IMR-90 (cell line): ENCODE results near the gene MAU2. TPM values are rescaled to one million over a fixed set of nuclear protein-coding genes. Genes with fewer than 3 reads are reported as not detected.

Experiments
- ATAC-seq: fragments of 200-7000 bp; cut with Tn5 transposase; 2 replicates; pipeline ENCODE4 v1.9.1; 2020; ENCODE audit warnings: low read depth, mild to moderate bottlenecking, moderate library complexity
- BruUV-seq: library from RNA; stranded (reverse); fragments of 400-500 nt; replicated peaks from 2 replicates; lab custom pipeline; 2021; lab: Mats Ljungman, UMichigan
- CTCF ChIA-PET: fragments of 300-600 bp; formaldehyde crosslinking; extraction: SDS; loops from one replicate; lab custom pipeline; 2021; ENCODE audit warnings: antibody characterized with exemption; lab: Yijun Ruan, JAX
- POLR2A ChIA-PET: fragments of 300-600 bp; sonication (Branson Sonifier 250); formaldehyde crosslinking; loops from one replicate; lab custom pipeline; 2022; ENCODE audit warnings: antibody characterized with exemption; ENCODE audit not compliant: unreplicated experiment; lab: Charles Lee
- DNase-seq: peaks from one replicate; pipeline ENCODE4 v3.0.0; 2013
- H2AFZ ChIP-seq: replicated peaks from 2 replicates; pipeline ENCODE3; 2013; ENCODE audit warnings: low read length, mild to moderate bottlenecking; ENCODE audit not compliant: poor library complexity
- H2AK5ac ChIP-seq: 2 replicates; pipeline ENCODE4 v1.6.1; 2013; ENCODE audit warnings: low read depth, low read length, inconsistent platforms
- H2AK9ac ChIP-seq: replicated peaks from 2 replicates; pipeline ENCODE3; 2013; ENCODE audit warnings: mild to moderate bottlenecking, low read depth, low read length, moderate library complexity; ENCODE audit not compliant: poor library complexity
- H2BK120ac ChIP-seq: 2 replicates; pipeline ENCODE4 v1.6.1; 2013; ENCODE audit warnings: low read depth, low read length, inconsistent platforms
- H2BK15ac ChIP-seq: 3 replicates; pipeline ENCODE4 v1.6.1; 2013; ENCODE audit warnings: low read depth, low read length, inconsistent platforms
- H2BK20ac ChIP-seq: 2 replicates; pipeline ENCODE4 v1.6.1; 2013; ENCODE audit warnings: low read depth, mild to moderate bottlenecking, inconsistent platforms, low read length, moderate library complexity
- H2BK5ac ChIP-seq: 2 replicates; pipeline ENCODE4 v1.6.1; 2013; ENCODE audit warnings: mild to moderate bottlenecking, low read depth, low read length, inconsistent platforms; ENCODE audit not compliant: poor library complexity, severe bottlenecking
- H3K14ac ChIP-seq: replicated peaks from 2 replicates; pipeline ENCODE4 v1.6.1; 2013; ENCODE audit warnings: low read depth, low read length, inconsistent platforms
- H3K18ac ChIP-seq: 2 replicates; pipeline ENCODE4 v1.6.1; 2013; ENCODE audit warnings: low read depth, low read length, control low read depth
- H3K23ac ChIP-seq: 2 replicates; pipeline ENCODE4 v1.6.1; 2013; ENCODE audit warnings: low read depth, low read length, inconsistent platforms
- H3K27ac ChIP-seq: 2 replicates; pipeline ENCODE4 v1.5.1; 2013; ENCODE audit warnings: mild to moderate bottlenecking, control low read depth, low read length; ENCODE audit not compliant: insufficient read depth
- H3K27me3 ChIP-seq: 2 replicates; pipeline ENCODE4 v1.6.1; 2013; ENCODE audit warnings: low read length; ENCODE audit not compliant: control insufficient read depth, insufficient read depth
- H3K36me3 ChIP-seq: 2 replicates; pipeline ENCODE4 v1.6.1; 2013; ENCODE audit warnings: low read length, mixed read lengths; ENCODE audit not compliant: control insufficient read depth, insufficient read depth
- H3K4ac ChIP-seq: 2 replicates; pipeline ENCODE4 v1.6.1; 2013; ENCODE audit warnings: low read depth, low read length, inconsistent platforms
- H3K4me1 ChIP-seq: 2 replicates; pipeline ENCODE4 v1.6.1; 2013; ENCODE audit warnings: low read length, mixed read lengths; ENCODE audit not compliant: control insufficient read depth, insufficient read depth
- H3K4me2 ChIP-seq: 2 replicates; pipeline ENCODE4 v1.6.1; 2013; ENCODE audit warnings: low read depth, mild to moderate bottlenecking, control low read depth, low read length, moderate library complexity
- H3K4me3 ChIP-seq: 2 replicates; pipeline ENCODE4 v1.5.1; 2013; ENCODE audit warnings: low read depth, mild to moderate bottlenecking, control low read depth, low read length, moderate library complexity; ENCODE audit not compliant: insufficient read depth
- H3K56ac ChIP-seq: 2 replicates; pipeline ENCODE4 v1.6.1; 2013; ENCODE audit warnings: low read length, inconsistent platforms; ENCODE audit not compliant: insufficient read depth; ENCODE audit errors: extremely low read depth
- H3K79me1 ChIP-seq, 2 experiments: 2 replicates each; pipeline ENCODE4 v1.6.1; 2013; ENCODE audit warnings: low read length in 2 of 2, inconsistent platforms in 1 of 2, low read depth in 1 of 2
- H3K9ac ChIP-seq: 2 replicates; pipeline ENCODE4 v1.6.1; 2013; ENCODE audit warnings: low read depth, low read length, control low read depth
- H3K9me1 ChIP-seq: 2 replicates; pipeline ENCODE4 v1.6.1; 2013; ENCODE audit warnings: low read length, inconsistent platforms; ENCODE audit not compliant: insufficient read depth
- H3K9me3 ChIP-seq: 2 replicates; pipeline ENCODE4 v1.6.1; 2013; ENCODE audit warnings: low read length; ENCODE audit not compliant: control insufficient read depth, insufficient read depth
- H4K20me1 ChIP-seq: 2 replicates; pipeline ENCODE4 v1.6.1; 2013; ENCODE audit warnings: low read length, inconsistent platforms; ENCODE audit not compliant: insufficient read depth
- H4K5ac ChIP-seq: 2 replicates; pipeline ENCODE4 v1.6.1; 2013; ENCODE audit warnings: mild to moderate bottlenecking, low read depth, low read length, control low read depth
- H4K8ac ChIP-seq, 2 experiments: 2 replicates each; pipeline ENCODE4 v1.6.1; 2013; ENCODE audit warnings: low read depth in 2 of 2, low read length in 2 of 2, control low read depth in 1 of 2, inconsistent platforms in 1 of 2
- H4K91ac ChIP-seq: 2 replicates; pipeline ENCODE4 v1.6.1; 2013; ENCODE audit warnings: low read depth, low read length, inconsistent platforms; ENCODE audit not compliant: insufficient read depth
- MAFK ChIP-seq: IDR thresholded peaks from 2 replicates; pipeline ENCODE4 v1.6.1; 2012; ENCODE audit warnings: low read depth, low read length, improper control_type of control experiment
- MXI1 ChIP-seq: IDR thresholded peaks from 2 replicates; pipeline ENCODE4 v1.6.1; 2012; ENCODE audit warnings: low read depth, mild to moderate bottlenecking, low read length, moderate library complexity, borderline replicate concordance
- WGBS, 2 experiments: methylation state at CpG; one replicate each; pipeline versions ENCODE4 v1.1.5 to v1.1.7; 2013; ENCODE audit warnings: missing lambda C conversion rate in 2 of 2; ENCODE audit not compliant: insufficient read length in 1 of 2; ENCODE audit errors: extremely low coverage in 2 of 2; 5-methylcytosine and 5-hydroxymethylcytosine counted together
- dilution Hi-C: fragments of 300-500 bp; cut with HindIII; formaldehyde crosslinking; loops from one replicate; pipeline ENCODE4 v1.14.3; 2018; ENCODE audit warnings: low sequenced_read_pairs; ENCODE audit not compliant: unreplicated experiment
- in situ Hi-C: fragments of 300-500 bp; cut with MboI; formaldehyde crosslinking; loops from 3 replicates; pipeline ENCODE4 v1.14.3; 2019; ENCODE audit warnings: low sequenced_read_pairs, inconsistent platforms, mixed read lengths
- intact Hi-C: fragments of 100-400 bp; cut with micrococcal nuclease; formaldehyde crosslinking; loops from 2 replicates; pipeline ENCODE4 v1.10.0; 2022
- polyA plus RNA-seq, 3 experiments: library from polyadenylated mRNA; depleted of rRNA; stranded (reverse); fragments of >200 nt; gene quantifications; 2 replicates each; pipeline ENCODE4 v1.2.3, GENCODE V29; 2012; ENCODE audit warnings: low replicate concordance in 1 of 3
- total RNA-seq: library from RNA; depleted of rRNA; stranded (reverse); fragments of >200 nt; gene quantifications from 2 replicates; pipeline ENCODE4 v1.2.3, GENCODE V29; 2012

MAU2 gene
- total and polyA plus RNA-seq, 2 of the 4 experiments (the other 2 are of a cell fraction), result 24.6 to 31.1 TPM

DNA sequence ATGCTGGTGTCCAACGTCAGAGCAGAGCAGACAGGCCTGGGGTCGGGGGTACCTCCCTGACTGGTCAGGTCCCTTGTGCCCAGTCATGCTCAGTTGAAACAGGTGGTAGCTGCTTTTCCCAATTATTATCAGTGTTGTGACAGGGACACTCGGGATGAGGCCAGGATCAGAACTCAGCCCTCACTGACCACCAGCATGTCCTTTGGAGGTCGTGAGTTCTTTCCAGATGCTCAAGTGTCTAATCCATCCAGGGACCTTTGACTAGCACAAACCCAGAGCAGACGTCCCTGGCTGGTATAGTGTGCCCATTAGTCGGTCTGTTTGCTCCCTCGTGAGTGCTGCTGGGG is 22.4 kb downstream of the MAU2 start:
- no TSS peak for BruUV-seq
- CTCF ChIA-PET, result interaction anchor here (0.6 to 1.2 kb wide), 4 partner anchors 9 to 164 kb away, joined by 3 to 5 read pairs (median 4); no protein-coding TSS in a partner anchor
- Histone ChIP-seq H3K9me3 (no peaks in the 10 kb centered on the region), H3K9me1 (no peaks in the 10 kb centered on the region), H2AK5ac (no peak overlapping the region), H4K8ac (no peak overlapping the region), H3K79me1 (peaks cover 0 to 12% of the 10 kb centered on the region in 2 experiments; a peak in 2 of 4 replicates), H3K4ac (no peak overlapping the region), H4K20me1 (peaks cover 17% of the 10 kb centered on the region), H2BK5ac (no peak overlapping the region), H3K23ac (no peak overlapping the region), H2BK15ac (no peak overlapping the region), H2BK20ac (no peak overlapping the region), H3K36me3 (peaks cover 80% of the 10 kb centered on the region), H3K4me3 (no peak overlapping the region), H2BK120ac (no peak overlapping the region), H2AK9ac (no peak overlapping the region), H4K5ac (no peak overlapping the region), H3K27me3 (no peaks in the 10 kb centered on the region), H3K18ac (no peak overlapping the region), H3K9ac (no peak overlapping the region), H3K27ac (no peak overlapping the region), H3K4me2 (no peak overlapping the region), H3K56ac (no peak overlapping the region), H2AFZ (peak overlapping the region; percentile 28), H3K14ac (no peak overlapping the region), H3K4me1 (no peaks in the 10 kb centered on the region), H4K91ac (no peak overlapping the region)
- dilution Hi-C loops, result no loop called here
- 34% methylated on average over 3 of the region's 7 CpGs; no CpG with 5 or more reads in 1 of the 2 experiments for WGBS, 2 experiments
- in situ Hi-C loops, result no loop called here
- intact Hi-C loops, result no loop called here
- TF ChIP-seq MAFK (no peak), MXI1 (no peak)
- no peak for DNase-seq
- no peak for ATAC-seq
- POLR2A ChIA-PET, result no interaction called here
